Hematopoietic multipotent progenitor cell (in vitro differentiated cells): ENCODE data around the gene SEMA3G. TPM values are rescaled to one million over a fixed set of nuclear protein-coding genes. Genes with fewer than 3 reads are reported as not detected.

Source experiments
- DNase-seq, 3 donors: peaks; one replicate each; pipeline ENCODE4 v3.0.0-alpha.2; 2011 to 2015; ENCODE audit warnings: low read depth in 2 of 3, low spot score in 2 of 3
- total RNA-seq: library from RNA; depleted of rRNA; stranded (reverse); fragments of >200 nt; gene quantifications from one replicate; pipeline ENCODE4 v1.2.3, GENCODE V29; 2012

Gene SEMA3G
- total RNA-seq, 1 donor, result 0.54 TPM

- DNase-seq, result no peak
Observed at GRCh38 chr3:52423173-52423572, 21.7 kb downstream of the SEMA3G start.

GRCh38 chr3:52422669-52423068, 22.2 kb downstream of the SEMA3G start:
- no peak for DNase-seq

- DNase-seq, result no peak
Observed at GRCh38 chr3:52420388-52420787, 24.5 kb downstream of the SEMA3G start.

- no peak for DNase-seq
Observed at GRCh38 chr3:52415800-52416199, 29.1 kb downstream of the SEMA3G start.

- DNase-seq, result no peak
Observed at GRCh38 chr3:52408466-52408865, 36.4 kb downstream of the SEMA3G start.

GRCh38 chr3:52407779-52408178, 37.1 kb downstream of the SEMA3G start:
- no peak for DNase-seq

- DNase-seq, result no peak
Observed at GRCh38 chr3:52406791-52407510, 38.0 kb downstream of the SEMA3G start.

GRCh38 chr3:52406231-52406661, 38.7 kb downstream of the SEMA3G start:
- DNase-seq, result no peak

GRCh38 chr3:52405601-52406110, 39.2 kb downstream of the SEMA3G start:
- no peak for DNase-seq

- DNase-seq, result no peak
Observed at GRCh38 chr3:52405066-52405465, 39.8 kb downstream of the SEMA3G start.

- DNase-seq, result no peak
Observed at GRCh38 chr3:52404391-52404790, 40.5 kb downstream of the SEMA3G start.

- no peak for DNase-seq
Observed at GRCh38 chr3:52403955-52404354, 40.9 kb downstream of the SEMA3G start.

- DNase-seq, result no peak
Observed at GRCh38 chr3:52403271-52403841, 41.5 kb downstream of the SEMA3G start.

- DNase-seq, result no peak
Observed at GRCh38 chr3:52402706-52403270, 42.1 kb downstream of the SEMA3G start.

GRCh38 chr3:52402101-52402521, 42.8 kb downstream of the SEMA3G start:
- no peak for DNase-seq

- DNase-seq, result no peak
Observed at GRCh38 chr3:52401551-52401950, 43.4 kb downstream of the SEMA3G start.

- no peak for DNase-seq
Observed at GRCh38 chr3:52401021-52401420, 43.9 kb downstream of the SEMA3G start.

- no peak for DNase-seq
Observed at GRCh38 chr3:52400275-52400793, 44.6 kb downstream of the SEMA3G start.

- no peak for DNase-seq
Observed at GRCh38 chr3:52399593-52399992, 45.3 kb downstream of the SEMA3G start.

- no peak for DNase-seq
Observed at GRCh38 chr3:52399131-52399530, 45.8 kb downstream of the SEMA3G start.

- no peak for DNase-seq
Observed at GRCh38 chr3:52398670-52399081, 46.2 kb downstream of the SEMA3G start.
